Measurements from ENCODE around the gene IQGAP1. TPM values are rescaled to one million over a fixed set of nuclear protein-coding genes. Genes with fewer than 3 reads are reported as not detected.

IQGAP1 gene
- total RNA-seq, 1 experiment from 2014 or later = 106 TPM

DNA sequence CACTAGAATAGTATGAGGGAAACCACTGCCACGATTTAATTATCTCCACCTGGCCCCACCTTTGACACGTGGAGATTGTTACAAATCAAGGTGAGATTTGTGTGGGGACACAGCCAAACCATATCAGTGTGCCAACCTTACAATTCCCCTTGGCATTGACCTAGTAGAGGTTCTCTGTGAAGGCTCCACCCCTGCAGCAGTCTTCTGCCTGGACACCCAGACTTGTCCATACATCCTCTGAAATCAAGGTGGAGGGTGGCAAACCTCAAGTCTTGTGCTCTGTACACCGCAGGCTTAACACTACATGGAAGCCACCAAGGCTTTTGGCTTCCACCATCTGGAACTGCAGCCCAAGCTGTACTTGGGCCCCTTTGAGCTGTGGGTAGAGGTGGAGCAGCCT lies 8.8 kb upstream of the IQGAP1 start:
- TF ChIP-seq OVOL2 (CRISPR knock-in tag; IDR thresholded peaks at IDR 0.05; ENCODE audit: borderline replicate concordance) (no peak), JAZF1 (CRISPR knock-in tag; IDR thresholded peaks at IDR 0.05) (no peak), MYBL2 (CRISPR knock-in tag; IDR thresholded peaks at IDR 0.05) (no peak), CBFB (CRISPR knock-in tag; IDR thresholded peaks at IDR 0.05; ENCODE audit: low read depth) (no peak), NFE2L1 (CRISPR knock-in tag; IDR thresholded peaks at IDR 0.05) (no peak), TP53 (CRISPR knock-in tag; IDR thresholded peaks at IDR 0.05) (no peak), GTF2I (CRISPR knock-in tag; conservative IDR thresholded peaks at IDR 0.05) (no peak), JUN (CRISPR knock-in tag; IDR thresholded peaks at IDR 0.05) (no peak), SOX15 (CRISPR knock-in tag; IDR thresholded peaks at IDR 0.05) (no peak), TEAD1 (CRISPR knock-in tag; IDR thresholded peaks at IDR 0.05) (no peak), ZNF396 (CRISPR knock-in tag; IDR thresholded peaks at IDR 0.05; ENCODE audit: borderline replicate concordance) (no peak), NR1H2 (CRISPR knock-in tag; IDR thresholded peaks at IDR 0.05) (no peak), HMGA2 (CRISPR knock-in tag; IDR thresholded peaks at IDR 0.05) (no peak), GRHL2 (CRISPR knock-in tag; IDR thresholded peaks at IDR 0.05; ENCODE audit: insufficient replicate concordance, severe bottlenecking) (no peak)
- TF ChIP-seq, protein P1, sequence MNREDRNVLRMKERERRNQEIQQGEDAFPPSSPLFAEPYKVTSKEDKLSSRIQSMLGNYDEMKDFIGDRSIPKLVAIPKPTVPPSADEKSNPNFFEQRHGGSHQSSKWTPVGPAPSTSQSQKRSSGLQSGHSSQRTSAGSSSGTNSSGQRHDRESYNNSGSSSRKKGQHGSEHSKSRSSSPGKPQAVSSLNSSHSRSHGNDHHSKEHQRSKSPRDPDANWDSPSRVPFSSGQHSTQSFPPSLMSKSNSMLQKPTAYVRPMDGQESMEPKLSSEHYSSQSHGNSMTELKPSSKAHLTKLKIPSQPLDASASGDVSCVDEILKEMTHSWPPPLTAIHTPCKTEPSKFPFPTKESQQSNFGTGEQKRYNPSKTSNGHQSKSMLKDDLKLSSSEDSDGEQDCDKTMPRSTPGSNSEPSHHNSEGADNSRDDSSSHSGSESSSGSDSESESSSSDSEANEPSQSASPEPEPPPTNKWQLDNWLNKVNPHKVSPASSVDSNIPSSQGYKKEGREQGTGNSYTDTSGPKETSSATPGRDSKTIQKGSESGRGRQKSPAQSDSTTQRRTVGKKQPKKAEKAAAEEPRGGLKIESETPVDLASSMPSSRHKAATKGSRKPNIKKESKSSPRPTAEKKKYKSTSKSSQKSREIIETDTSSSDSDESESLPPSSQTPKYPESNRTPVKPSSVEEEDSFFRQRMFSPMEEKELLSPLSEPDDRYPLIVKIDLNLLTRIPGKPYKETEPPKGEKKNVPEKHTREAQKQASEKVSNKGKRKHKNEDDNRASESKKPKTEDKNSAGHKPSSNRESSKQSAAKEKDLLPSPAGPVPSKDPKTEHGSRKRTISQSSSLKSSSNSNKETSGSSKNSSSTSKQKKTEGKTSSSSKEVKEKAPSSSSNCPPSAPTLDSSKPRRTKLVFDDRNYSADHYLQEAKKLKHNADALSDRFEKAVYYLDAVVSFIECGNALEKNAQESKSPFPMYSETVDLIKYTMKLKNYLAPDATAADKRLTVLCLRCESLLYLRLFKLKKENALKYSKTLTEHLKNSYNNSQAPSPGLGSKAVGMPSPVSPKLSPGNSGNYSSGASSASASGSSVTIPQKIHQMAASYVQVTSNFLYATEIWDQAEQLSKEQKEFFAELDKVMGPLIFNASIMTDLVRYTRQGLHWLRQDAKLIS (CRISPR knock-in tag; IDR thresholded peaks at IDR 0.05; ENCODE audit: borderline replicate concordance) = no peak
- TF ChIP-seq, protein P2, sequence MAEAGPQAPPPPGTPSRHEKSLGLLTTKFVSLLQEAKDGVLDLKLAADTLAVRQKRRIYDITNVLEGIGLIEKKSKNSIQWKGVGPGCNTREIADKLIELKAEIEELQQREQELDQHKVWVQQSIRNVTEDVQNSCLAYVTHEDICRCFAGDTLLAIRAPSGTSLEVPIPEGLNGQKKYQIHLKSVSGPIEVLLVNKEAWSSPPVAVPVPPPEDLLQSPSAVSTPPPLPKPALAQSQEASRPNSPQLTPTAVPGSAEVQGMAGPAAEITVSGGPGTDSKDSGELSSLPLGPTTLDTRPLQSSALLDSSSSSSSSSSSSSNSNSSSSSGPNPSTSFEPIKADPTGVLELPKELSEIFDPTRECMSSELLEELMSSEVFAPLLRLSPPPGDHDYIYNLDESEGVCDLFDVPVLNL (CRISPR knock-in tag; IDR thresholded peaks at IDR 0.05; ENCODE audit: borderline replicate concordance, low read depth) = no peak
- TF ChIP-seq, protein P3, sequence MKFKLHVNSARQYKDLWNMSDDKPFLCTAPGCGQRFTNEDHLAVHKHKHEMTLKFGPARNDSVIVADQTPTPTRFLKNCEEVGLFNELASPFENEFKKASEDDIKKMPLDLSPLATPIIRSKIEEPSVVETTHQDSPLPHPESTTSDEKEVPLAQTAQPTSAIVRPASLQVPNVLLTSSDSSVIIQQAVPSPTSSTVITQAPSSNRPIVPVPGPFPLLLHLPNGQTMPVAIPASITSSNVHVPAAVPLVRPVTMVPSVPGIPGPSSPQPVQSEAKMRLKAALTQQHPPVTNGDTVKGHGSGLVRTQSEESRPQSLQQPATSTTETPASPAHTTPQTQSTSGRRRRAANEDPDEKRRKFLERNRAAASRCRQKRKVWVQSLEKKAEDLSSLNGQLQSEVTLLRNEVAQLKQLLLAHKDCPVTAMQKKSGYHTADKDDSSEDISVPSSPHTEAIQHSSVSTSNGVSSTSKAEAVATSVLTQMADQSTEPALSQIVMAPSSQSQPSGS (CRISPR knock-in tag; IDR thresholded peaks at IDR 0.05; ENCODE audit: borderline replicate concordance, low read depth) = no peak
- POLR2A ChIA-PET = no interaction called here

DNA sequence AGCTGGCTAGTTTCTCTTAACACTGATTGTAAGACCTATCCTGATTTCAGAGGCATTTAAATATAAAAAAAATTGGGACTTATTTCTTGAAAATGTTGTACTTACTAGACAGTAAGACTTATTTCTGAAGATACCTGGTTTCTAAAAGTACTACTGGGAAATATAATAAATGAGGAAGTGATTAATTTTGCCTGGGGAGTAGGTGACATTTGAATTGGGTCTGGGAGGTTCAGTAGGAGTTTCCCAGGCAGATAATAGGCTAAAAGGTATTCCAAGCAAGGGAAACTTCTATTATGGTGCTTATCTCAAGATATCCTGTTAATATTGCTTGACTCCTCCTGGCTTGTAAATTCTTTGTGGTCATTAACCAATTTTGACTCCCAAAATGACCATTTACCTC lies 6.5 kb upstream of the IQGAP1 start:
- CTCF ChIA-PET = interaction anchor here (1.3 to 2.1 kb wide), 2 partner anchors 14 to 62 kb away, joined by 3 to 5 read pairs; no protein-coding TSS in a partner anchor
- TF ChIP-seq NFE2L1 (CRISPR knock-in tag; IDR thresholded peaks at IDR 0.05) = no peak
- TF ChIP-seq, protein P4, sequence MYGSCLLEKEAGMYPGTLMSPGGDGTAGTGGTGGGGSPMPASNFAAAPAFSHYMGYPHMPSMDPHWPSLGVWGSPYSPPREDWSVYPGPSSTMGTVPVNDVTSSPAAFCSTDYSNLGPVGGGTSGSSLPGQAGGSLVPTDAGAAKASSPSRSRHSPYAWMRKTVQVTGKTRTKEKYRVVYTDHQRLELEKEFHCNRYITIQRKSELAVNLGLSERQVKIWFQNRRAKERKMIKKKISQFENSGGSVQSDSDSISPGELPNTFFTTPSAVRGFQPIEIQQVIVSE (CRISPR knock-in tag; IDR thresholded peaks at IDR 0.05; ENCODE audit: borderline replicate concordance) = no peak
- TF ChIP-seq JAZF1 (CRISPR knock-in tag; IDR thresholded peaks at IDR 0.05) = no peak
- TF ChIP-seq, protein P5, sequence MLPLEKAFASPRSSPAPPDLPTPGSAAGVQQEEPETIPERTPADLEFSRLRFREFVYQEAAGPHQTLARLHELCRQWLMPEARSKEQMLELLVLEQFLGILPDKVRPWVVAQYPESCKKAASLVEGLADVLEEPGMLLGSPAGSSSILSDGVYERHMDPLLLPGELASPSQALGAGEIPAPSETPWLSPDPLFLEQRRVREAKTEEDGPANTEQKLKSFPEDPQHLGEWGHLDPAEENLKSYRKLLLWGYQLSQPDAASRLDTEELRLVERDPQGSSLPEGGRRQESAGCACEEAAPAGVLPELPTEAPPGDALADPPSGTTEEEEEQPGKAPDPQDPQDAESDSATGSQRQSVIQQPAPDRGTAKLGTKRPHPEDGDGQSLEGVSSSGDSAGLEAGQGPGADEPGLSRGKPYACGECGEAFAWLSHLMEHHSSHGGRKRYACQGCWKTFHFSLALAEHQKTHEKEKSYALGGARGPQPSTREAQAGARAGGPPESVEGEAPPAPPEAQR (CRISPR knock-in tag; IDR thresholded peaks at IDR 0.05) = no peak
- TF ChIP-seq GTF2I (CRISPR knock-in tag; conservative IDR thresholded peaks at IDR 0.05) = no peak
- Mint-ChIP-seq H3K4me1 (no peaks in the 10 kb centered on the region), H3K4me3 (no peak overlapping the region), H3K27ac (no peak overlapping the region), H3K36me3 (peaks cover 24% of the 10 kb centered on the region), H3K27me3 (ENCODE audit: low read depth) (peaks cover 3% of the 10 kb centered on the region; the same call in 1 of the 2 replicates), H3K9me3 (peaks cover 38% of the 10 kb centered on the region)
- ATAC-seq = no peak
- DNase-seq (ENCODE audit: low spot score) = no peak
- POLR2A ChIA-PET = no interaction called here

More for the DNA sequence above, 8.8 kb upstream of the IQGAP1 start:
- Mint-ChIP-seq H3K4me1 (no peaks in the 10 kb centered on the region), H3K9me3 (peaks cover 51% of the 10 kb centered on the region), H3K27ac (no peak overlapping the region), H3K27me3 (ENCODE audit: low read depth) (peaks cover 3% of the 10 kb centered on the region; the same call in 1 of the 2 replicates), H3K36me3 (peaks cover 28% of the 10 kb centered on the region), H3K4me3 (no peak overlapping the region)
- ATAC-seq = no peak
- CTCF ChIA-PET = no interaction called here
- DNase-seq (ENCODE audit: low spot score) = no peak

Data from WTC11 (cell line).